Astrocyte (in vitro differentiated cells and primary cell): Measurements from ENCODE around the gene CNOT11. TPM values are rescaled to one million over a fixed set of nuclear protein-coding genes. Genes with fewer than 3 reads are reported as not detected.
A peak's percentile ranks its signal among the peaks of the same experiment; 100 is the strongest.

ENCODE experiments used
- DNase-seq: peaks from one replicate; pipeline ENCODE4 v3.0.0-alpha.2; 2010; ENCODE audit warnings: low read depth
- FAIRE-seq: peaks from 2 replicates; lab custom pipeline; 2011; peaks lifted over from hg19 to GRCh38; lab: Jason Lieb, UNC
- H2AFZ ChIP-seq: 2 replicates; pipeline ENCODE4 v1.6.0; 2012; ENCODE audit warnings: low read depth, low read length, inconsistent platforms
- H3K27ac ChIP-seq: 2 replicates; pipeline ENCODE4 v1.5.1; 2011; ENCODE audit warnings: low read depth, low read length, inconsistent platforms
- H3K27me3 ChIP-seq: 2 replicates; pipeline ENCODE4 v1.6.0; 2011; ENCODE audit warnings: low read length, inconsistent platforms; ENCODE audit not compliant: insufficient read depth
- H3K36me3 ChIP-seq: 2 replicates; pipeline ENCODE4 v1.5.1; 2011; ENCODE audit warnings: low read length, inconsistent platforms; ENCODE audit not compliant: insufficient read depth
- H3K4me1 ChIP-seq: 2 replicates; pipeline ENCODE4 v1.5.1; 2011; ENCODE audit warnings: low read length, inconsistent platforms; ENCODE audit not compliant: insufficient read depth
- H3K4me2 ChIP-seq: 2 replicates; pipeline ENCODE4 v1.6.0; 2012; ENCODE audit warnings: low read length, inconsistent platforms
- H3K4me3 ChIP-seq: 2 replicates; pipeline ENCODE4 v1.5.1; 2011; ENCODE audit warnings: low read depth, mild to moderate bottlenecking, low read length, inconsistent platforms; ENCODE audit not compliant: insufficient read depth
- H3K79me2 ChIP-seq: 2 replicates; pipeline ENCODE4 v1.6.0; 2012; ENCODE audit warnings: mild to moderate bottlenecking, low read length, inconsistent platforms; ENCODE audit not compliant: insufficient read depth
- H3K9ac ChIP-seq: 2 replicates; pipeline ENCODE4 v1.6.0; 2012; ENCODE audit warnings: mild to moderate bottlenecking, low read length, inconsistent platforms
- H3K9me3 ChIP-seq: 2 replicates; pipeline ENCODE4 v1.5.1; 2012; ENCODE audit warnings: low read depth, mild to moderate bottlenecking, low read length, inconsistent platforms; ENCODE audit not compliant: insufficient read depth
- H4K20me1 ChIP-seq: 2 replicates; pipeline ENCODE4 v1.6.0; 2012; ENCODE audit warnings: low read length, inconsistent platforms; ENCODE audit not compliant: insufficient read depth
- H3K27ac Mint-ChIP-seq: one replicate; pipeline ENCODE4 v1.8.0; 2021; ENCODE audit warnings: mild to moderate bottlenecking, mixed read lengths; ENCODE audit not compliant: unreplicated experiment
- H3K27me3 Mint-ChIP-seq: one replicate; pipeline ENCODE4 v1.8.0; 2021; ENCODE audit warnings: low read depth, mixed read lengths; ENCODE audit not compliant: unreplicated experiment
- H3K36me3 Mint-ChIP-seq: one replicate; pipeline ENCODE4 v1.8.0; 2021; ENCODE audit warnings: low read depth, mixed read lengths; ENCODE audit not compliant: unreplicated experiment
- H3K4me1 Mint-ChIP-seq: one replicate; pipeline ENCODE4 v1.8.0; 2021; ENCODE audit warnings: low read depth, mixed read lengths; ENCODE audit not compliant: unreplicated experiment
- H3K4me3 Mint-ChIP-seq: one replicate; pipeline ENCODE4 v1.8.0; 2021; ENCODE audit warnings: mild to moderate bottlenecking, moderate library complexity, mixed read lengths; ENCODE audit not compliant: unreplicated experiment
- H3K9me3 Mint-ChIP-seq: one replicate; pipeline ENCODE4 v1.8.0; 2021; ENCODE audit warnings: mild to moderate bottlenecking, mixed read lengths; ENCODE audit not compliant: unreplicated experiment
- CTCF ChIP-seq: IDR thresholded peaks from 2 replicates; pipeline ENCODE4 v1.5.1; 2011; ENCODE audit warnings: low read depth, mild to moderate bottlenecking, inconsistent platforms, low read length, moderate library complexity; ENCODE audit not compliant: insufficient read depth
- EZH2 ChIP-seq: IDR thresholded peaks from 2 replicates; pipeline ENCODE4 v1.6.1; 2012; ENCODE audit warnings: mild to moderate bottlenecking, low read length, inconsistent platforms; ENCODE audit not compliant: insufficient read depth
- total RNA-seq: library from RNA; stranded (reverse); gene quantifications from 2 replicates; pipeline ENCODE4 v1.2.1, GENCODE V29; 2021

CNOT11 gene
- total RNA-seq, 1 donor from 2014 or later = 37.0 TPM

GRCh38 chr2:101305035-101305434 is 52.3 kb downstream of the CNOT11 start:
- Mint-ChIP-seq H3K4me3 (peak overlapping the region; percentile 96), H3K36me3 (peaks cover 2% of the 10 kb centered on the region), H3K4me1 (peaks cover 33% of the 10 kb centered on the region), H3K27me3 (no peaks in the 10 kb centered on the region), H3K27ac (peak overlapping the region; percentile 47), H3K9me3 (peaks cover 2% of the 10 kb centered on the region)
- H3K79me2 ChIP-seq = peaks cover 84% of the 10 kb centered on the region
- H3K36me3 ChIP-seq = no peaks in the 10 kb centered on the region
- H3K27me3 ChIP-seq = no peaks in the 10 kb centered on the region
- FAIRE-seq (no peak), DNase-seq (no peak)
- peaks cover 69% of the 10 kb centered on the region for H4K20me1 ChIP-seq
- peak overlapping the region; percentile 35 for H3K9ac ChIP-seq
- peak overlapping the region; percentile 75 for H3K4me3 ChIP-seq
- H3K4me1 ChIP-seq = peaks cover 22% of the 10 kb centered on the region
- TF ChIP-seq EZH2 = no peak
- no peak for TF ChIP-seq CTCF
- H3K9me3 ChIP-seq = no peaks in the 10 kb centered on the region
- H3K4me2 ChIP-seq = peak overlapping the region; percentile 85
- peak overlapping the region; percentile 51 for H3K27ac ChIP-seq
- H2AFZ ChIP-seq = no peak overlapping the region

- Histone ChIP-seq H2AFZ (no peak overlapping the region), H3K36me3 (no peaks in the 10 kb centered on the region), H3K27me3 (no peaks in the 10 kb centered on the region), H3K4me3 (peak overlapping the region; percentile 75), H3K9ac (peak overlapping the region; percentile 35), H3K4me2 (peak overlapping the region; percentile 85), H3K27ac (peak overlapping the region; percentile 51), H3K79me2 (peaks cover 79% of the 10 kb centered on the region), H3K9me3 (no peaks in the 10 kb centered on the region), H3K4me1 (peaks cover 22% of the 10 kb centered on the region), H4K20me1 (peaks cover 64% of the 10 kb centered on the region)
- H3K27ac Mint-ChIP-seq = peak overlapping the region; percentile 43
- DNase-seq (peak; percentile 84), FAIRE-seq (peak; percentile 13)
- H3K36me3 Mint-ChIP-seq = peaks cover 2% of the 10 kb centered on the region
- peaks cover 2% of the 10 kb centered on the region for H3K9me3 Mint-ChIP-seq
- peaks cover 32% of the 10 kb centered on the region for H3K4me1 Mint-ChIP-seq
- peak overlapping the region; percentile 96 for H3K4me3 Mint-ChIP-seq
- TF ChIP-seq CTCF (no peak), EZH2 (no peak)
- H3K27me3 Mint-ChIP-seq = no peaks in the 10 kb centered on the region
Measured at GRCh38 chr2:101305492-101306078, 52.9 kb downstream of the CNOT11 start.

- Mint-ChIP-seq H3K36me3 (peaks cover 2% of the 10 kb centered on the region), H3K9me3 (peaks cover 2% of the 10 kb centered on the region), H3K27me3 (no peaks in the 10 kb centered on the region), H3K4me1 (peaks cover 32% of the 10 kb centered on the region), H3K4me3 (peak overlapping the region; percentile 96), H3K27ac (peak overlapping the region; percentile 43)
- peak overlapping the region; percentile 68 for H3K27ac ChIP-seq
- H3K9ac ChIP-seq = peak overlapping the region; percentile 88
- peaks cover 22% of the 10 kb centered on the region for H3K4me1 ChIP-seq
- no peaks in the 10 kb centered on the region for H3K9me3 ChIP-seq
- no peak for TF ChIP-seq EZH2
- no peak for TF ChIP-seq CTCF
- DNase-seq (no peak), FAIRE-seq (no peak)
- peak overlapping the region; percentile 75 for H3K4me3 ChIP-seq
- H2AFZ ChIP-seq = no peak overlapping the region
- no peaks in the 10 kb centered on the region for H3K27me3 ChIP-seq
- H4K20me1 ChIP-seq = peaks cover 57% of the 10 kb centered on the region
- peak overlapping the region; percentile 85 for H3K4me2 ChIP-seq
- peaks cover 71% of the 10 kb centered on the region for H3K79me2 ChIP-seq
- no peaks in the 10 kb centered on the region for H3K36me3 ChIP-seq
Measured at GRCh38 chr2:101306410-101306809, 53.7 kb downstream of the CNOT11 start.
